NCI-H82 treated with DMSO at 0.1 percent for 48 hours (cell line): Measurements from ENCODE around the gene CD200R1L.

Experiments used
- DNase-seq: peaks from one replicate; lab custom pipeline; 2025; ENCODE audit not compliant: unreplicated experiment; lab: John Stamatoyannopoulos, UW

Gene CD200R1L

GRCh38 chr3:112793326-112794081 is 53.2 kb downstream of the CD200R1L start:
- DNase-seq = no peak

GRCh38 chr3:112791736-112792135 is 54.9 kb downstream of the CD200R1L start:
- no peak for DNase-seq

GRCh38 chr3:112789787-112790186 is 56.9 kb downstream of the CD200R1L start:
- DNase-seq = no peak

GRCh38 chr3:112786881-112787579 is 59.6 kb downstream of the CD200R1L start:
- DNase-seq = no peak

- no peak for DNase-seq
Observed at GRCh38 chr3:112786002-112786590, 60.6 kb downstream of the CD200R1L start.

- no peak for DNase-seq
Observed at GRCh38 chr3:112785321-112786001, 61.2 kb downstream of the CD200R1L start.

GRCh38 chr3:112782491-112782890 is 64.2 kb downstream of the CD200R1L start:
- no peak for DNase-seq

GRCh38 chr3:112781599-112781998 is 65.1 kb downstream of the CD200R1L start:
- DNase-seq = no peak

GRCh38 chr3:112779558-112780480 is 66.8 kb downstream of the CD200R1L start:
- DNase-seq = no peak

- no peak for DNase-seq
Observed at GRCh38 chr3:112779011-112779410, 67.7 kb downstream of the CD200R1L start.

GRCh38 chr3:112778353-112778948 is 68.2 kb downstream of the CD200R1L start:
- no peak for DNase-seq

- DNase-seq = no peak
Observed at GRCh38 chr3:112777811-112778210, 68.9 kb downstream of the CD200R1L start.

GRCh38 chr3:112776836-112777235 is 69.8 kb downstream of the CD200R1L start:
- no peak for DNase-seq

GRCh38 chr3:112776000-112776399 is 70.7 kb downstream of the CD200R1L start:
- no peak for DNase-seq

- DNase-seq = no peak
Observed at GRCh38 chr3:112775011-112775742, 71.5 kb downstream of the CD200R1L start.

- no peak for DNase-seq
Observed at GRCh38 chr3:112774293-112774926, 72.3 kb downstream of the CD200R1L start.

- DNase-seq = no peak
Observed at GRCh38 chr3:112773864-112774263, 72.8 kb downstream of the CD200R1L start.

GRCh38 chr3:112770951-112771350 is 75.7 kb downstream of the CD200R1L start:
- DNase-seq = no peak

GRCh38 chr3:112770032-112770626 is 76.5 kb downstream of the CD200R1L start:
- no peak for DNase-seq
